HepG2 (cell line): ENCODE results near the gene TMEM53. TPM values are rescaled to one million over a fixed set of nuclear protein-coding genes. Genes with fewer than 3 reads are reported as not detected.

Experiments
- ATAC-seq: fragments of 200-7000 bp; cut with Tn5 transposase; 3 replicates; pipeline ENCODE4 v1.9.1; 2020; ENCODE audit warnings: mild to moderate bottlenecking, moderate library complexity
- BruUV-seq: library from RNA; stranded (reverse); fragments of 400-500 nt; replicated peaks from 2 replicates; lab custom pipeline; 2021; lab: Mats Ljungman, UMichigan
- CTCF ChIA-PET: fragments of 300-600 bp; formaldehyde crosslinking; extraction: SDS; loops from one replicate; lab custom pipeline; 2021; ENCODE audit warnings: low total read pairs, inconsistent platforms, low intra/inter-chr PET ratio; lab: Yijun Ruan, JAX
- POLR2A ChIA-PET: fragments of 350-600 bp; sonication (Branson Sonifier 250); formaldehyde crosslinking; loops from one replicate; lab custom pipeline; 2020; ENCODE audit warnings: antibody characterized with exemption, inconsistent platforms; lab: Yijun Ruan, JAX
- DNase-seq: peaks from one replicate; pipeline ENCODE4 v3.0.0-alpha.2; 2015; ENCODE audit warnings: low spot score
- FAIRE-seq: peaks from 3 replicates; lab custom pipeline; 2011; peaks lifted over from hg19 to GRCh38; lab: Jason Lieb, UNC
- H2AFZ ChIP-seq: one replicate; pipeline ENCODE4 v1.6.1; 2011; ENCODE audit warnings: low read length, inconsistent platforms
- H3K27ac ChIP-seq: fragments of 300-600 bp; 3 replicates; pipeline ENCODE4 v1.8.0; 2011; ENCODE audit warnings: mixed run types, mild to moderate bottlenecking, mixed read lengths, low read length, inconsistent platforms; ENCODE audit not compliant: insufficient read depth; ENCODE audit errors: extremely low read length
- H3K27me3 ChIP-seq, 2 experiments: fragments of 200-600 bp in 1 of 2; 2 replicates in 1 of 2; 3 replicates in 1 of 2; pipeline versions ENCODE4 v1.6.0 to v1.8.0; 2011; ENCODE audit warnings: low read length in 2 of 2, mild to moderate bottlenecking in 2 of 2, moderate library complexity in 2 of 2, inconsistent platforms in 1 of 2; ENCODE audit not compliant: insufficient read depth in 2 of 2, control insufficient read depth in 1 of 2
- H3K36me3 ChIP-seq, 2 experiments: fragments of 200-600 bp in 1 of 2; replicated peaks in 1 of 2; 2 replicates in 1 of 2; 3 replicates in 1 of 2; pipeline versions ENCODE4 v1.5.1 to v1.8.0; 2011; ENCODE audit warnings: low read length in 2 of 2, inconsistent platforms in 1 of 2; ENCODE audit not compliant: insufficient read depth in 2 of 2, control insufficient read depth in 1 of 2
- H3K4me1 ChIP-seq: 2 replicates; pipeline ENCODE4 v1.5.1; 2012; ENCODE audit warnings: low read length, inconsistent platforms; ENCODE audit not compliant: insufficient read depth
- H3K4me2 ChIP-seq: 2 replicates; pipeline ENCODE4 v1.6.0; 2011; ENCODE audit warnings: low read depth, low read length, inconsistent platforms
- H3K4me3 ChIP-seq, 3 experiments: fragments of 200-600 bp in 1 of 3; sonication (generic), shearing (Covaris generic) in 1 of 3; replicated peaks in 1 of 3; 2 replicates each; pipeline ENCODE4 v1.5.1; 2011 to 2016; ENCODE audit warnings: low read length in 3 of 3, inconsistent platforms in 2 of 3, low read depth in 2 of 3, mild to moderate bottlenecking in 2 of 3, control low read depth in 1 of 3, mixed read lengths in 1 of 3; ENCODE audit not compliant: insufficient read depth in 1 of 3
- H3K79me2 ChIP-seq: one replicate; pipeline ENCODE4 v1.6.1; 2011; ENCODE audit warnings: low read length, inconsistent platforms; ENCODE audit not compliant: insufficient read depth
- H3K9ac ChIP-seq: 2 replicates; pipeline ENCODE4 v1.6.0; 2011; ENCODE audit warnings: mild to moderate bottlenecking, low read depth, low read length, inconsistent platforms; ENCODE audit not compliant: insufficient read depth
- H3K9me3 ChIP-seq: 2 replicates; pipeline ENCODE4 v1.5.1; 2012; ENCODE audit warnings: mild to moderate bottlenecking, low read length
- H4K20me1 ChIP-seq: 2 replicates; pipeline ENCODE4 v1.6.0; 2011; ENCODE audit warnings: inconsistent platforms, mild to moderate bottlenecking, low read length, moderate library complexity; ENCODE audit not compliant: insufficient read depth
- HOXA5 ChIP-seq: sonication (generic); formaldehyde crosslinking; IDR thresholded peaks from 2 replicates; pipeline ENCODE4 v1.4.0; 2020; ENCODE audit warnings: missing genetic modification reagents
- KIAA2018 ChIP-seq: sonication (generic); formaldehyde crosslinking; IDR thresholded peaks from 2 replicates; pipeline ENCODE4 v1.5.0; 2020; ENCODE audit warnings: mild to moderate bottlenecking, missing genetic modification reagents, borderline replicate concordance
- MED13 ChIP-seq: sonication (generic); formaldehyde crosslinking; IDR thresholded peaks from 2 replicates; pipeline ENCODE4 v1.5.0; 2020; ENCODE audit warnings: missing genetic modification reagents
- SIN3A ChIP-seq: IDR thresholded peaks from 2 replicates; pipeline ENCODE4 v1.6.1; 2011; ENCODE audit warnings: low read depth, mild to moderate bottlenecking, control low read depth, low read length, borderline replicate concordance
- ZNF10 ChIP-seq: sonication (generic); formaldehyde crosslinking; IDR thresholded peaks from 2 replicates; pipeline ENCODE4 v1.4.0; 2020; ENCODE audit warnings: mild to moderate bottlenecking, low read depth, missing genetic modification reagents, borderline replicate concordance
- ZNF232 ChIP-seq: sonication (generic); formaldehyde crosslinking; IDR thresholded peaks from 2 replicates; pipeline ENCODE4 v1.4.0; 2020; ENCODE audit warnings: missing genetic modification reagents, borderline replicate concordance
- ZNF407 ChIP-seq: sonication (generic); formaldehyde crosslinking; IDR thresholded peaks from one replicate; pipeline ENCODE4 v1.5.1; 2020; ENCODE audit warnings: mild to moderate bottlenecking, missing genetic modification reagents; ENCODE audit errors: not compliant biosample characterization
- WGBS: methylation state at CpG from one replicate; pipeline ENCODE4 v1.1.6; 2017; ENCODE audit warnings: low lambda C conversion rate; 5-methylcytosine and 5-hydroxymethylcytosine counted together
- in situ Hi-C: cut with HindIII; loops from 2 replicates; pipeline ENCODE4 v1.10.0; 2017; ENCODE audit warnings: low pct_unique_long_range_greater_than_20kb; ENCODE audit not compliant: extremely low pct_ligation_motif_present
- intact Hi-C: fragments of 100-400 bp; cut with micrococcal nuclease; formaldehyde crosslinking; loops from one replicate; pipeline ENCODE4 v1.10.0; 2022; ENCODE audit not compliant: unreplicated experiment
- polyA plus RNA-seq, 8 experiments: library from polyadenylated mRNA; depleted of rRNA in 3 of 8; stranded (reverse) in 7 of 8; unstranded in 1 of 8; fragments of >200 nt; fragmentation: Illumina TruSeq in 4 of 8; extraction: Trizol in 4 of 8; gene quantifications; 2 replicates each; pipeline versions ENCODE4 v1.2.1 to v1.2.3, GENCODE V29; 2011 to 2016; ENCODE audit warnings: low read depth in 4 of 8, missing spikeins in 1 of 8, mixed read lengths in 1 of 8; ENCODE audit not compliant: insufficient read depth in 1 of 8
- total RNA-seq, 5 experiments: library from RNA; depleted of rRNA; stranded (reverse); fragments of >200 nt; fragmentation: Illumina TruSeq; extraction: Trizol; gene quantifications; 2 replicates each; pipeline ENCODE4 v1.2.3, GENCODE V29; 2016; ENCODE audit warnings: low read depth in 1 of 5

TMEM53 gene
- total and polyA plus RNA-seq, 2 of the 13 experiments (the other 11 are each of a cell fraction or from before 2014, with no cell fraction given) = 12.6 to 20.2 TPM

- no peaks in the 10 kb centered on the region for H3K9me3 ChIP-seq
- 0 out of 5 replicates have a peak, but pooled peaks cover 0 to 2% of the 10 kb centered on the region in 2 experiments for H3K36me3 ChIP-seq
- peaks cover 59% of the 10 kb centered on the region for H3K4me1 ChIP-seq
- peak; percentile 9 for ATAC-seq
- no TSS peak for BruUV-seq
- peak overlapping the region; percentile 87 for H3K9ac ChIP-seq
- H3K27me3 ChIP-seq = no peaks in the 10 kb centered on the region
- H3K27ac ChIP-seq = peak overlapping the region; percentile 93
- peak overlapping the region; percentile 95 for H3K4me2 ChIP-seq
- no peak overlapping the region for H2AFZ ChIP-seq
- H4K20me1 ChIP-seq = no peaks in the 10 kb centered on the region
- in situ Hi-C loops (no loop called here), intact Hi-C loops (loop anchor here (1.0 kb wide), 1 partner anchor 18 kb away; no protein-coding TSS in a partner anchor)
- peak; percentile 23 for FAIRE-seq
- H3K4me3 ChIP-seq = peak overlapping the region; percentile 64 to 76 (median 67)
- under 1% methylated on average over 16 of the region's 16 CpGs for WGBS
- CTCF ChIA-PET = no interaction called here
- DNase-seq = no peak
- H3K79me2 ChIP-seq = peaks cover 3% of the 10 kb centered on the region
- POLR2A ChIA-PET = interaction anchor here (0.6 to 3.5 kb wide), 21 partner anchors 10 to 473 kb away, joined by 3 to 34 read pairs (median 6); partner anchors contain the start of gene RNU5D-1
- no peak for TF ChIP-seq ZNF10 (CRISPR knock-in tag)
- TF ChIP-seq MED13 (CRISPR knock-in tag) = no peak
- no peak for TF ChIP-seq ZNF232
- no peak for TF ChIP-seq ZNF407 (CRISPR knock-in tag)
- no peak for TF ChIP-seq HOXA5 (CRISPR knock-in tag)
- no peak for TF ChIP-seq KIAA2018 (CRISPR knock-in tag)
- TF ChIP-seq SIN3A = peak; percentile 47; the same call in 1 of the 2 replicates
Observed at GRCh38 chr1:44673675-44674112, 587 bp downstream of the TMEM53 start.
